ENCODE results near the gene MKS1.

- TF ChIP-seq CTCF (IDR thresholded peaks at IDR 0.05) = no peak
- no peak for TF ChIP-seq POLR2A (IDR thresholded peaks at IDR 0.05)
These were observed 29.5 kb downstream of the MKS1 start for GRCh38 chr17:58189436-58190146.
